OCI-LY7 (cell line): ENCODE measurements around the gene TCF15. TPM values are rescaled to one million over a fixed set of nuclear protein-coding genes. Genes with fewer than 3 reads are reported as not detected.

Source experiments
- BruUV-seq: library from RNA; stranded (reverse); fragments of 400-500 nt; replicated peaks from 2 replicates; lab custom pipeline; 2021; lab: Mats Ljungman, UMichigan
- CTCF ChIA-PET: fragments of 300-600 bp; sonication (Branson Sonifier 250); formaldehyde crosslinking; loops from one replicate; lab custom pipeline; 2022; ENCODE audit warnings: antibody characterized with exemption; ENCODE audit not compliant: unreplicated experiment; lab: Charles Lee
- POLR2A ChIA-PET: fragments of 300-600 bp; sonication (Branson Sonifier 250); formaldehyde crosslinking; loops from one replicate; lab custom pipeline; 2022; ENCODE audit warnings: antibody characterized with exemption; lab: Charles Lee
- DNase-seq: peaks from one replicate; pipeline ENCODE4 v3.0.0-alpha.2; 2015; ENCODE audit warnings: low spot score
- H2AFZ ChIP-seq: fragments of 200-600 bp; sonication (generic), shearing (Covaris generic); 2 replicates; pipeline ENCODE4 v1.6.1; 2014; ENCODE audit warnings: mild to moderate bottlenecking, antibody characterized with exemption, low read length, moderate library complexity
- H3K27ac ChIP-seq: fragments of 200-600 bp; sonication (generic); 2 replicates; pipeline ENCODE4 v1.5.1; 2014; ENCODE audit warnings: mixed run types, low read depth, mild to moderate bottlenecking, moderate library complexity, low read length, inconsistent platforms; ENCODE audit not compliant: poor library complexity, severe bottlenecking
- H3K36me3 ChIP-seq: fragments of 200-600 bp; sonication (generic); 2 replicates; pipeline ENCODE4 v1.6.1; 2014; ENCODE audit warnings: mild to moderate bottlenecking, antibody characterized with exemption, low read length, moderate library complexity, mixed read lengths; ENCODE audit not compliant: insufficient read depth
- H3K4me1 ChIP-seq: fragments of 200-600 bp; sonication (generic); 2 replicates; pipeline ENCODE4 v1.5.1; 2014; ENCODE audit warnings: mild to moderate bottlenecking, low read length; ENCODE audit not compliant: insufficient read depth, poor library complexity, severe bottlenecking
- H3K4me2 ChIP-seq: fragments of 200-600 bp; sonication (generic); 2 replicates; pipeline ENCODE4 v1.6.1; 2014; ENCODE audit warnings: mild to moderate bottlenecking, low read length
- H3K4me3 ChIP-seq: fragments of 200-600 bp; sonication (generic); 2 replicates; pipeline ENCODE4 v1.5.1; 2014; ENCODE audit warnings: mild to moderate bottlenecking, low read depth, low read length; ENCODE audit not compliant: poor library complexity, severe bottlenecking
- H3K79me2 ChIP-seq: fragments of 200-600 bp; sonication (generic); 2 replicates; pipeline ENCODE4 v1.6.1; 2016; ENCODE audit warnings: low read depth, mild to moderate bottlenecking, low read length, moderate library complexity, mixed read lengths; ENCODE audit not compliant: insufficient read depth
- H3K9me2 ChIP-seq: fragments of 200-600 bp; sonication (generic); 2 replicates; pipeline ENCODE4 v1.6.1; 2016; ENCODE audit warnings: mild to moderate bottlenecking, low read length, mixed read lengths; ENCODE audit not compliant: insufficient read depth
- H3K9me3 ChIP-seq: fragments of 200-600 bp; sonication (generic); 2 replicates; pipeline ENCODE4 v1.6.1; 2014; ENCODE audit warnings: mild to moderate bottlenecking, mixed run types, low read length, mixed read lengths
- H4K20me1 ChIP-seq: fragments of 200-600 bp; sonication (generic); 2 replicates; pipeline ENCODE4 v1.6.1; 2014; ENCODE audit warnings: mild to moderate bottlenecking, antibody characterized with exemption, low read length, moderate library complexity, mixed read lengths; ENCODE audit not compliant: insufficient read depth
- EZH2phosphoT487 ChIP-seq: fragments of 200-600 bp; sonication (generic); IDR thresholded peaks from 2 replicates; pipeline ENCODE4 v1.6.1; 2018; ENCODE audit warnings: low read depth, borderline replicate concordance, mild to moderate bottlenecking, mixed run types, antibody characterized with exemption, low read length, moderate library complexity, mixed read lengths
- intact Hi-C: fragments of 100-400 bp; cut with micrococcal nuclease; formaldehyde crosslinking; loops from one replicate; pipeline ENCODE4 v1.10.0; 2022; ENCODE audit not compliant: unreplicated experiment
- total RNA-seq, 2 experiments: library from RNA; depleted of rRNA in 1 of 2; stranded (reverse); fragments of >200 nt in 1 of 2; shearing (Covaris generic) in 1 of 2; gene quantifications; 2 replicates each; pipeline ENCODE4 v1.2.3, GENCODE V29; 2014 to 2022
- TF ChIP-seq, protein P1 (sequence below): fragments of 200-600 bp; sonication (generic); conservative IDR thresholded peaks from 2 replicates; pipeline ENCODE4 v1.5.1; 2014; ENCODE audit warnings: mild to moderate bottlenecking, antibody characterized with exemption, low read length, moderate library complexity, mixed read lengths

The TCF15 gene
- total RNA-seq, 2 experiments from 2014 or later = not detected

- H3K36me3 ChIP-seq = no peaks in the 10 kb centered on the region
- H4K20me1 ChIP-seq = no peaks in the 10 kb centered on the region
- no peak for TF ChIP-seq EZH2phosphoT487
- TF ChIP-seq, protein P1, sequence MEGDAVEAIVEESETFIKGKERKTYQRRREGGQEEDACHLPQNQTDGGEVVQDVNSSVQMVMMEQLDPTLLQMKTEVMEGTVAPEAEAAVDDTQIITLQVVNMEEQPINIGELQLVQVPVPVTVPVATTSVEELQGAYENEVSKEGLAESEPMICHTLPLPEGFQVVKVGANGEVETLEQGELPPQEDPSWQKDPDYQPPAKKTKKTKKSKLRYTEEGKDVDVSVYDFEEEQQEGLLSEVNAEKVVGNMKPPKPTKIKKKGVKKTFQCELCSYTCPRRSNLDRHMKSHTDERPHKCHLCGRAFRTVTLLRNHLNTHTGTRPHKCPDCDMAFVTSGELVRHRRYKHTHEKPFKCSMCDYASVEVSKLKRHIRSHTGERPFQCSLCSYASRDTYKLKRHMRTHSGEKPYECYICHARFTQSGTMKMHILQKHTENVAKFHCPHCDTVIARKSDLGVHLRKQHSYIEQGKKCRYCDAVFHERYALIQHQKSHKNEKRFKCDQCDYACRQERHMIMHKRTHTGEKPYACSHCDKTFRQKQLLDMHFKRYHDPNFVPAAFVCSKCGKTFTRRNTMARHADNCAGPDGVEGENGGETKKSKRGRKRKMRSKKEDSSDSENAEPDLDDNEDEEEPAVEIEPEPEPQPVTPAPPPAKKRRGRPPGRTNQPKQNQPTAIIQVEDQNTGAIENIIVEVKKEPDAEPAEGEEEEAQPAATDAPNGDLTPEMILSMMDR = no peak
- no peak overlapping the region for H2AFZ ChIP-seq
- DNase-seq = no peak
- no TSS peak for BruUV-seq
- H3K4me1 ChIP-seq = peaks cover 3% of the 10 kb centered on the region
- H3K79me2 ChIP-seq = no peaks in the 10 kb centered on the region
- CTCF ChIA-PET = interaction anchor here (0.7 to 1.9 kb wide), 3 partner anchors 13 to 82 kb away, joined by 3 to 6 read pairs (median 3); no protein-coding TSS in a partner anchor
- H3K4me2 ChIP-seq = no peak overlapping the region
- POLR2A ChIA-PET = no interaction called here
- H3K9me3 ChIP-seq = no peaks in the 10 kb centered on the region
- no peaks in the 10 kb centered on the region for H3K9me2 ChIP-seq
- H3K27ac ChIP-seq = no peak overlapping the region
- intact Hi-C loops = loop anchor here (5.0 kb wide), 1 partner anchor 104 kb away; no protein-coding TSS in a partner anchor
- H3K4me3 ChIP-seq = no peak overlapping the region
These were observed 46.9 kb downstream of the TCF15 start for GRCh38 chr20:563187-563586.

DNA sequence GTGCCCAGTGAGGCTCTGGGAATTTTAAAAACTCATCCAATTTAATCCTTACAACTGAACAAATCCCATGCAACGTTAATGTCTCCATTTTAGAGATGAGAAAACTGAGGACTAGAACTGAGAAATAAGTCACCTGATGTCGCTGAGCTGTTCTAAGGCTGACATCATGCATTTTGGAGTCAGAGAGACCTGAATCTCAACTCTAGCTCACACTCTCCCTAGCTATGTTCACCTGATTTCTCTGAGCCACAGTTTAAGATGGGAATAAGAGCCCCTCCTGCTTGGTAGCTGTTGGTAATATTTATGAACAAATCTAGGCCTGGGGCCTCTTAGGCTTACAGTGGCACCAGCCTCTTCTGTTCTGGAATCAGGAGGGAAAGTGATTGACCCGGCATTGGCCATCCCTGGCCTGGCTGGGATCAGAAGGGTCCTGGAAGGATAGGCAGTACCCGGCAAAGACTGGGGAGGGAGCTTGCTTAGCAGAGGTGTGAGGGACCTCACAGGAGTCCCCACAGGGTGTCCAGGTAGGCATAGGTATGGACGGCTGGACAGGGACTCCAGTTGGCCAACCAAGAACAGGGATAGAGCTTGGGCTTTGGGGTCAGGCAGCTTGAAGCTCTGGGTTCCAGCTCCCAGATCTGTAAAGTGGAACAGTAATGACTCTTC, 47.7 kb downstream of the TCF15 start:
- ChIA-PET POLR2A (interaction anchor here (0.9 kb wide), 1 partner anchor 23 kb away, joined by 3 read pairs; no protein-coding TSS in a partner anchor), CTCF (interaction anchor here (0.7 to 1.9 kb wide), 2 partner anchors 62 to 83 kb away, joined by 3 to 6 read pairs; no protein-coding TSS in a partner anchor)
- H3K4me2 ChIP-seq = no peak overlapping the region
- TF ChIP-seq EZH2phosphoT487 = no peak
- TF ChIP-seq, protein P1 = no peak
- intact Hi-C loops = loop anchor here (5.0 kb wide), 1 partner anchor 105 kb away; no protein-coding TSS in a partner anchor
- H3K4me1 ChIP-seq = peaks cover 3% of the 10 kb centered on the region
- BruUV-seq = no TSS peak
- H3K36me3 ChIP-seq = no peaks in the 10 kb centered on the region
- H3K9me2 ChIP-seq = no peaks in the 10 kb centered on the region
- no peaks in the 10 kb centered on the region for H3K79me2 ChIP-seq
- no peak for DNase-seq
- H3K9me3 ChIP-seq = no peaks in the 10 kb centered on the region
- no peak overlapping the region for H3K4me3 ChIP-seq
- no peaks in the 10 kb centered on the region for H4K20me1 ChIP-seq
- no peak overlapping the region for H3K27ac ChIP-seq
- H2AFZ ChIP-seq = no peak overlapping the region
